GM12878 (cell line): ENCODE results near the gene CIAO2A. TPM values are rescaled to one million over a fixed set of nuclear protein-coding genes. Genes with fewer than 3 reads are reported as not detected.

Source experiments
- CREM ChIP-seq: IDR thresholded peaks from 2 replicates; pipeline ENCODE4 v1.6.1; 2014; ENCODE audit warnings: antibody characterized with exemption, low read depth
- ESRRA ChIP-seq: IDR thresholded peaks from 2 replicates; pipeline ENCODE4 v1.6.1; 2012; ENCODE audit warnings: mild to moderate bottlenecking, low read length, improper control_type of control experiment
- HCFC1 ChIP-seq: fragments of 150-350 bp; IDR thresholded peaks from 2 replicates; pipeline ENCODE4 v1.6.1; 2014; ENCODE audit warnings: low read length
- IRF4 ChIP-seq: IDR thresholded peaks from 2 replicates; pipeline ENCODE4 v1.6.1; 2011; ENCODE audit warnings: low read depth, low read length
- MEF2A ChIP-seq: IDR thresholded peaks from 2 replicates; pipeline ENCODE4 v1.6.1; 2011; ENCODE audit warnings: low read depth, mild to moderate bottlenecking, low read length, moderate library complexity; ENCODE audit not compliant: insufficient read depth
- NR2C2 ChIP-seq: IDR thresholded peaks from 2 replicates; pipeline ENCODE4 v1.6.1; 2011; ENCODE audit warnings: borderline replicate concordance, low read depth; ENCODE audit not compliant: control insufficient read depth, insufficient read length
- NRF1 ChIP-seq: conservative IDR thresholded peaks from 2 replicates; pipeline ENCODE4 v1.6.1; 2011; ENCODE audit warnings: mild to moderate bottlenecking, low read depth, low read length, improper control_type of control experiment
- RUNX3 ChIP-seq: IDR thresholded peaks from 2 replicates; pipeline ENCODE4 v1.6.1; 2012; ENCODE audit warnings: low read length, inconsistent platforms
- SIN3A ChIP-seq: IDR thresholded peaks from 2 replicates; pipeline ENCODE4 v1.6.1; 2012; ENCODE audit warnings: low read depth, low read length, improper control_type of control experiment
- SPI1 ChIP-seq: IDR thresholded peaks from 2 replicates; pipeline ENCODE4 v1.6.1; 2011; ENCODE audit warnings: low read depth, mild to moderate bottlenecking, low read length, moderate library complexity, borderline replicate concordance; ENCODE audit not compliant: insufficient read depth
- SREBF2 ChIP-seq: IDR thresholded peaks from 2 replicates; pipeline ENCODE4 v1.6.1; 2012; ENCODE audit warnings: mild to moderate bottlenecking, low read length
- SRF ChIP-seq, 2 experiments: IDR thresholded peaks; 2 replicates each; pipeline ENCODE4 v1.6.1; 2011; ENCODE audit warnings: low read depth in 2 of 2, low read length in 2 of 2, mild to moderate bottlenecking in 1 of 2, moderate library complexity in 1 of 2
- TAF1 ChIP-seq: IDR thresholded peaks from 2 replicates; pipeline ENCODE4 v1.6.1; 2011; ENCODE audit warnings: mild to moderate bottlenecking, low read depth, low read length, borderline replicate concordance
- TARDBP ChIP-seq: IDR thresholded peaks from 2 replicates; pipeline ENCODE4 v1.6.1; 2016; ENCODE audit warnings: borderline replicate concordance
- YY1 ChIP-seq: IDR thresholded peaks from 2 replicates; pipeline ENCODE4 v1.6.1; 2011; ENCODE audit warnings: low read depth, mild to moderate bottlenecking, low read length
- polyA plus RNA-seq, 11 experiments: library from polyadenylated mRNA; depleted of rRNA in 4 of 11; unstranded in 6 of 11; stranded (reverse) in 5 of 11; fragments of >200 nt; fragmentation: Nextera tagmentation in 4 of 11; fragmentation: Illumina TruSeq in 1 of 11; extraction: Ambion mirVana in 4 of 11; extraction: Trizol in 1 of 11; gene quantifications; 1 replicate in 1 of 11; 2 replicates in 10 of 11; pipeline versions ENCODE4 v1.2.1 to v1.2.3, GENCODE V29; 2011 to 2016; ENCODE audit warnings: inconsistent platforms in 2 of 11, missing spikeins in 2 of 11, low read depth in 1 of 11
- total RNA-seq, 4 experiments: library from RNA; depleted of rRNA in 3 of 4; stranded (reverse); fragments of >200 nt in 3 of 4; fragmentation: Illumina TruSeq in 1 of 4; extraction: Trizol in 1 of 4; gene quantifications; 2 replicates each; pipeline versions ENCODE4 v1.2.1 to v1.2.3, GENCODE V29; 2013 to 2021
- TF ChIP-seq, protein P1 (sequence below): fragments of 450-650 bp; IDR thresholded peaks from 2 replicates; pipeline ENCODE4 v1.6.1; 2016; ENCODE audit warnings: mild to moderate bottlenecking
- TF ChIP-seq, protein P2 (sequence below): IDR thresholded peaks from 2 replicates; pipeline ENCODE4 v1.6.1; 2012; ENCODE audit warnings: low read depth, low read length, improper control_type of control experiment
- TF ChIP-seq, protein P3 (sequence below): IDR thresholded peaks from 2 replicates; pipeline ENCODE4 v1.6.1; 2011; ENCODE audit warnings: low read depth, mild to moderate bottlenecking, low read length, moderate library complexity, borderline replicate concordance; ENCODE audit errors: extremely low read depth
- TF ChIP-seq, protein P4 (sequence below): IDR thresholded peaks from 2 replicates; pipeline ENCODE4 v1.6.1; 2012; ENCODE audit warnings: improper control_type of control experiment, low read depth, low read length; ENCODE audit not compliant: insufficient replicate concordance
- TF ChIP-seq, protein P5 (sequence below): fragments of 450-650 bp; IDR thresholded peaks from 2 replicates; pipeline ENCODE4 v1.6.1; 2014; ENCODE audit warnings: mild to moderate bottlenecking

CIAO2A gene
- total and polyA plus RNA-seq, 10 of the 15 experiments (the other 5 are each of a cell fraction or from before 2014, with no cell fraction given) = 94.5 to 400 (median 204) TPM

DNA sequence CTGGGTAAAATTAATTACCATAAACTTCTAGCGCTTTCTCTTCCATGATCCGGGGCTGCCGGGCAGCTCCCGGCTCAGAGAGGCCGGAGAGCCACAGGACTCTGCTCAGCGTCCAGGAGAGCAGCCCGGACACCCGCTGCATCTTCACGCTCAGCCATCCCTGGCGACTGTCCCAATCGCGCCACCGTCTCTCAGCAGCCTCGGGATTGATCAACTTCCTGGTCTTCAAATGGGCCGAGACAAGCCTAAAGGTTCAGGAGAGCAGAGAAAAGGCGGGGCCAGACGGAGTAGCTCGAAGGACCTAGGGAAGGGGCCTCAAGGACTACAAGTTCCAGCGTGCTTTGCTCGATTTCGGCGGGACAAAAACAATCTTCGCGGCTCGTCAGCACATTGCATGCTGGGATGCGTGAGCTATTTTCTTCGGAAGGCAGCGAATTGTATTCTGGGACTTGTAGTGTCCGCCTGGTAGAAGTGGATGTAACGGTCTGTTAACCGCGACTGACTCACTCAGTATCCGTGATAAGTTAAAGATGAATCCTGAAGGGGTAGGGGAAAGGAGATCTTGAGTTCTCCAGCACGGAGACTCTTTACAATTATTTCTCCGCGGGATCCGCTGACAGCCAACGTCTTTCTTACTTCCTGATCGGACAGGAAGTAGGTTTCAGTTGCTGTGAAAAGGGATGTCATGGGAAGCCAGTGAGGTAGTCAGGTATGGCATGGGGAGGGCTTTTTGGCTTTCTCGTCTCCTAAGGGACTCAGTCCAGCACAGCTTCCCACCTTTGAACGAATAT lies at the start of gene CIAO2A (continued):
- TF ChIP-seq MEF2A (0 out of 2 replicates have a peak, but pooled peaks have one; percentile 15), CREM (peak; percentile 95), NRF1 (no peak), HCFC1 (peak; percentile 97), TARDBP (peak; percentile 88), ESRRA (peak; percentile 54; the same call in 1 of the 2 replicates), SPI1 (peak; percentile 12; the same call in 1 of the 2 replicates), SRF (IDR thresholded peaks at IDR 0.05; ENCODE audit: low read depth in 2 of 2, low read length in 2 of 2) (no peak), NR2C2 (no peak), YY1 (peak; percentile 52; the same call in 1 of the 2 replicates), IRF4 (0 out of 2 replicates have a peak, but pooled peaks have one; percentile 40), TAF1 (peak; percentile 38; the same call in 1 of the 2 replicates), RUNX3 (peak; percentile 55; the same call in 1 of the 2 replicates), SIN3A (peak; percentile 69), SREBF2 (no peak)
- TF ChIP-seq, protein P1, sequence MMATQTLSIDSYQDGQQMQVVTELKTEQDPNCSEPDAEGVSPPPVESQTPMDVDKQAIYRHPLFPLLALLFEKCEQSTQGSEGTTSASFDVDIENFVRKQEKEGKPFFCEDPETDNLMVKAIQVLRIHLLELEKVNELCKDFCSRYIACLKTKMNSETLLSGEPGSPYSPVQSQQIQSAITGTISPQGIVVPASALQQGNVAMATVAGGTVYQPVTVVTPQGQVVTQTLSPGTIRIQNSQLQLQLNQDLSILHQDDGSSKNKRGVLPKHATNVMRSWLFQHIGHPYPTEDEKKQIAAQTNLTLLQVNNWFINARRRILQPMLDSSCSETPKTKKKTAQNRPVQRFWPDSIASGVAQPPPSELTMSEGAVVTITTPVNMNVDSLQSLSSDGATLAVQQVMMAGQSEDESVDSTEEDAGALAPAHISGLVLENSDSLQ = peak; percentile 70
- TF ChIP-seq, protein P2, sequence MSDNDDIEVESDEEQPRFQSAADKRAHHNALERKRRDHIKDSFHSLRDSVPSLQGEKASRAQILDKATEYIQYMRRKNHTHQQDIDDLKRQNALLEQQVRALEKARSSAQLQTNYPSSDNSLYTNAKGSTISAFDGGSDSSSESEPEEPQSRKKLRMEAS = peak; percentile 61
- TF ChIP-seq, protein P3, sequence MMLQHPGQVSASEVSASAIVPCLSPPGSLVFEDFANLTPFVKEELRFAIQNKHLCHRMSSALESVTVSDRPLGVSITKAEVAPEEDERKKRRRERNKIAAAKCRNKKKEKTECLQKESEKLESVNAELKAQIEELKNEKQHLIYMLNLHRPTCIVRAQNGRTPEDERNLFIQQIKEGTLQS = no peak
- TF ChIP-seq, protein P4, sequence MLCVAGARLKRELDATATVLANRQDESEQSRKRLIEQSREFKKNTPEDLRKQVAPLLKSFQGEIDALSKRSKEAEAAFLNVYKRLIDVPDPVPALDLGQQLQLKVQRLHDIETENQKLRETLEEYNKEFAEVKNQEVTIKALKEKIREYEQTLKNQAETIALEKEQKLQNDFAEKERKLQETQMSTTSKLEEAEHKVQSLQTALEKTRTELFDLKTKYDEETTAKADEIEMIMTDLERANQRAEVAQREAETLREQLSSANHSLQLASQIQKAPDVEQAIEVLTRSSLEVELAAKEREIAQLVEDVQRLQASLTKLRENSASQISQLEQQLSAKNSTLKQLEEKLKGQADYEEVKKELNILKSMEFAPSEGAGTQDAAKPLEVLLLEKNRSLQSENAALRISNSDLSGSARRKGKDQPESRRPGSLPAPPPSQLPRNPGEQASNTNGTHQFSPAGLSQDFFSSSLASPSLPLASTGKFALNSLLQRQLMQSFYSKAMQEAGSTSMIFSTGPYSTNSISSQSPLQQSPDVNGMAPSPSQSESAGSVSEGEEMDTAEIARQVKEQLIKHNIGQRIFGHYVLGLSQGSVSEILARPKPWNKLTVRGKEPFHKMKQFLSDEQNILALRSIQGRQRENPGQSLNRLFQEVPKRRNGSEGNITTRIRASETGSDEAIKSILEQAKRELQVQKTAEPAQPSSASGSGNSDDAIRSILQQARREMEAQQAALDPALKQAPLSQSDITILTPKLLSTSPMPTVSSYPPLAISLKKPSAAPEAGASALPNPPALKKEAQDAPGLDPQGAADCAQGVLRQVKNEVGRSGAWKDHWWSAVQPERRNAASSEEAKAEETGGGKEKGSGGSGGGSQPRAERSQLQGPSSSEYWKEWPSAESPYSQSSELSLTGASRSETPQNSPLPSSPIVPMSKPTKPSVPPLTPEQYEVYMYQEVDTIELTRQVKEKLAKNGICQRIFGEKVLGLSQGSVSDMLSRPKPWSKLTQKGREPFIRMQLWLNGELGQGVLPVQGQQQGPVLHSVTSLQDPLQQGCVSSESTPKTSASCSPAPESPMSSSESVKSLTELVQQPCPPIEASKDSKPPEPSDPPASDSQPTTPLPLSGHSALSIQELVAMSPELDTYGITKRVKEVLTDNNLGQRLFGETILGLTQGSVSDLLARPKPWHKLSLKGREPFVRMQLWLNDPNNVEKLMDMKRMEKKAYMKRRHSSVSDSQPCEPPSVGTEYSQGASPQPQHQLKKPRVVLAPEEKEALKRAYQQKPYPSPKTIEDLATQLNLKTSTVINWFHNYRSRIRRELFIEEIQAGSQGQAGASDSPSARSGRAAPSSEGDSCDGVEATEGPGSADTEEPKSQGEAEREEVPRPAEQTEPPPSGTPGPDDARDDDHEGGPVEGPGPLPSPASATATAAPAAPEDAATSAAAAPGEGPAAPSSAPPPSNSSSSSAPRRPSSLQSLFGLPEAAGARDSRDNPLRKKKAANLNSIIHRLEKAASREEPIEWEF = no peak
- TF ChIP-seq, protein P5, sequence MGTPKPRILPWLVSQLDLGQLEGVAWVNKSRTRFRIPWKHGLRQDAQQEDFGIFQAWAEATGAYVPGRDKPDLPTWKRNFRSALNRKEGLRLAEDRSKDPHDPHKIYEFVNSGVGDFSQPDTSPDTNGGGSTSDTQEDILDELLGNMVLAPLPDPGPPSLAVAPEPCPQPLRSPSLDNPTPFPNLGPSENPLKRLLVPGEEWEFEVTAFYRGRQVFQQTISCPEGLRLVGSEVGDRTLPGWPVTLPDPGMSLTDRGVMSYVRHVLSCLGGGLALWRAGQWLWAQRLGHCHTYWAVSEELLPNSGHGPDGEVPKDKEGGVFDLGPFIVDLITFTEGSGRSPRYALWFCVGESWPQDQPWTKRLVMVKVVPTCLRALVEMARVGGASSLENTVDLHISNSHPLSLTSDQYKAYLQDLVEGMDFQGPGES = 0 out of 2 replicates have a peak, but pooled peaks have one; percentile 28
